ENCODE data around the gene CPT1B.

DNA sequence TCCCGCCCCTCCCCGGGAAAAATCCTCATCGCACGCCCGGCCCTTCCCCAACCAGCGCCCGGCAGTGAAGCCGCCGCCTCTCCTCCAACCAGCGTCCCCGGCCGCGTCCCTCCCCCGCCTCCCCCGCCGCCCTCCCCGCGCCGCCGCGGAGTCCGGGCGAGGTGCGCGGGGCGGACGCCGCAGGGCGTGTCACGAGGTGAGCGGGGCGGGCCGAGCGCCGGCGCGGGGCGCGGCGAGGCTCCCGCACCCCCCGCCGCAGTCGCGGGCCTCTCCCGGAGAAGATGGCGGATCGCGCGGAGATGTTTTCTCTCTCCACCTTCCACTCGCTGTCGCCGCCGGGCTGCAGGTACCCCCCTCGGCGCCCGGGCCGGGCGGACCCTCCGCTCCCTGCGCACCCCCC, 22.3 kb upstream of the CPT1B start, which contains the start of gene MAPK8IP2:
- no peak for TF ChIP-seq POLR2A (IDR thresholded peaks at IDR 0.05)
- TF ChIP-seq CTCF (IDR thresholded peaks at IDR 0.05), result no peak

Measured in esophagus squamous epithelium (tissue), 4 donors.